Mesodermal cell (in vitro differentiated cells): ENCODE measurements around the gene PROSER2.

ENCODE experiments used
- H3K27ac ChIP-seq: 2 replicates; pipeline ENCODE4 v1.7.0; 2013; ENCODE audit warnings: mild to moderate bottlenecking, low read depth, low read length, moderate library complexity; ENCODE audit not compliant: severe bottlenecking
- H3K36me3 ChIP-seq: 2 replicates; pipeline ENCODE4 v1.7.1; 2013; ENCODE audit warnings: mild to moderate bottlenecking, low read length, moderate library complexity; ENCODE audit not compliant: control insufficient read depth, insufficient read depth
- H3K4me1 ChIP-seq: one replicate; pipeline ENCODE4 v1.7.1; 2013; ENCODE audit warnings: mild to moderate bottlenecking, low read length; ENCODE audit not compliant: insufficient read depth, control insufficient read depth, poor library complexity, severe bottlenecking
- H3K4me3 ChIP-seq: 2 replicates; pipeline ENCODE4 v1.7.0; 2013; ENCODE audit warnings: low read length, control low read depth, mild to moderate bottlenecking; ENCODE audit not compliant: insufficient read depth, poor library complexity, severe bottlenecking; ENCODE audit errors: extremely low read depth
- H3K9me3 ChIP-seq: 2 replicates; pipeline ENCODE4 v1.7.1; 2013; ENCODE audit warnings: mild to moderate bottlenecking, low read length, moderate library complexity; ENCODE audit not compliant: control insufficient read depth
- WGBS, 2 experiments: methylation state at CpG; one replicate each; pipeline ENCODE4 v1.1.5; 2013; ENCODE audit warnings: missing lambda C conversion rate in 2 of 2; ENCODE audit not compliant: insufficient coverage in 2 of 2; 5-methylcytosine and 5-hydroxymethylcytosine counted together

PROSER2 gene

DNA sequence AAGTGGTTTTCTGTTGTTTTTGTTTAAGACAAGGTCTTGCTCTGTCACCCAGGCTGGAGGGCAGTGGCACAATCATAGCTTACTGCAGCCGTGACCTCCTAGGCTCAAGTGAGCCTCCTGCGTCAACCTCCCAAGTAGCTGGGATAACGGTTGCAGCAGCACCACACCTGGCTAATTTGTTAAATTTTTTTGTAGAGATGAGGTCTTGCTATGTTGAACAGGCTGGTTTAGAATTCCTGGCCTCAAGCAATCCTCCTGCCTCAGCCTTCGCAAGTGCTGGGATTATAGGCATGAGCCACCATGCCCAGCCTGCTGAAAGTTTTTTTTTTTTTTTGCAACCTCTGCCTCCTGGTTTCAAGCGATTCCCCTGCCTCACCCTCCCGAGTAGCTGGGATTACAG lies 31.1 kb downstream of the PROSER2 start:
- peaks cover 26% of the 10 kb centered on the region for H3K36me3 ChIP-seq
- H3K27ac ChIP-seq: no peak overlapping the region
- no peak overlapping the region for H3K4me3 ChIP-seq
- WGBS, 2 experiments: 92 to 94% methylated on average over 5 to 6 of the region's 6 CpGs
- H3K9me3 ChIP-seq: no peaks in the 10 kb centered on the region
- H3K4me1 ChIP-seq: no peaks in the 10 kb centered on the region

DNA sequence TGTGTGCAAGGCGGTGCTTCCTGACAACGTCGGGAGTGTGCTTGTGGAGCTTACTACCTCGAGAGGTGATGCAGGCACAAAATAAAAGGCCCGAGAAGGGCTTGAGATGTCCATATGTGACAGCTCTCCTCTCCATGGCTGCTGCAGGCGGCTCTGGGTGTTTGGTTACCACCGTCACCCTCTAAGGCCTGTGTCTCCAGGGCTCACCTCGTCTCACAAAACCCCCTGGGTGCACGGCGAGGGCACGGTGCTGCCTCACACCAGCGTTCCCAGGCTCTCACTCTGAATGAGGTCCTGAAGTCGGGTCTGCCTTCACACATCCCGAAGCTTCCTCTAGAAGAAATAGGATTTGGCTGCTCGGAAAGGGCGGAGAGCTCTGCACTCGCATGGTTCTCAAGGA lies 32.9 kb downstream of the PROSER2 start:
- no peaks in the 10 kb centered on the region for H3K9me3 ChIP-seq
- H3K36me3 ChIP-seq: peaks cover 29% of the 10 kb centered on the region
- no peaks in the 10 kb centered on the region for H3K4me1 ChIP-seq
- no peak overlapping the region for H3K4me3 ChIP-seq
- WGBS, 2 experiments: 92 to 93% methylated on average over 16 to 17 of the region's 17 CpGs
- no peak overlapping the region for H3K27ac ChIP-seq

DNA sequence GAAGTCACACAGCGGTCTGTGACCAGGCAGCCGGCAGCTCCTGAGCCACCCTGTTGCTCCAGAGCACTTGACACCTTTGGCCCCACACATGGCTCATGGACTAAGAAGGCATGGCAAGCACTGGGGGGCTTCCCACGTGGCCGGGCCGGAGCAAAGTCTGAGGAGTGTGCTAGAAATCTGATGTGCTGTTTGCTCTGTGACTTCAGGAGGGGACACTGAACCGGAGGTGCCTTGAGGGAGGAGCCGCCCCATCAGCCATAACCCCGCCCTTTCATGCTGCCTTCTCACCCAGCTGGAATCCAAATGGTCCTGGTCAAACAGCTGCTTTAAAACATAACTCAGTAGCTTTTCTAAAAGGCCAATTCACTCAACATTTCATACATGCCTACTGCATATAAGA lies 33.5 kb downstream of the PROSER2 start:
- 88 to 92% methylated on average over 8 of the region's 8 CpGs for WGBS, 2 experiments

DNA sequence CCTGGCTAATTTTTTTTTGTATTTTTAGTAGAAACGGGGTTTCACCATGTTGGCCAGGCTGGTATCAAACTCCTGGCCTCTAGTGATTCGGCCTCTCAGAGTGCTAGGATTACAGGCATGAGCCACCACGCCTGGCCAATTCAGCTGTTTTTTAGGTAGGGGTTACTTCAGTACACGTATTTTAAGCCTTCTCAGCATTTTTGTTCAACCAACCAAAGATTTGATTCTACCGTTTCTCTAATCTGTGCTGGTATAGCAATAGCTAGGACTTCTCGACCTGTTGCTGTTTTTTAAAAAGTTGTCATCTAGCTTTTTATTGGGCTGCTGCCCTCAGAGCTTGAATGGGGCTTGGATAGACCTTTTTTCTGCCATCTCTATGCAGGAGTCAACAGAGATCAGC lies 34.9 kb downstream of the PROSER2 start:
- 92 to 93% methylated on average over 4 to 5 of the region's 6 CpGs for WGBS, 2 experiments
- no peak overlapping the region for H3K27ac ChIP-seq
- no peaks in the 10 kb centered on the region for H3K9me3 ChIP-seq
- H3K4me1 ChIP-seq: no peaks in the 10 kb centered on the region
- peaks cover 15% of the 10 kb centered on the region for H3K36me3 ChIP-seq
- no peak overlapping the region for H3K4me3 ChIP-seq

More for the DNA sequence above, 33.5 kb downstream of the PROSER2 start:
- Histone ChIP-seq H3K4me1 (no peaks in the 10 kb centered on the region), H3K36me3 (peaks cover 29% of the 10 kb centered on the region), H3K27ac (no peak overlapping the region), H3K4me3 (no peak overlapping the region), H3K9me3 (no peaks in the 10 kb centered on the region)

DNA sequence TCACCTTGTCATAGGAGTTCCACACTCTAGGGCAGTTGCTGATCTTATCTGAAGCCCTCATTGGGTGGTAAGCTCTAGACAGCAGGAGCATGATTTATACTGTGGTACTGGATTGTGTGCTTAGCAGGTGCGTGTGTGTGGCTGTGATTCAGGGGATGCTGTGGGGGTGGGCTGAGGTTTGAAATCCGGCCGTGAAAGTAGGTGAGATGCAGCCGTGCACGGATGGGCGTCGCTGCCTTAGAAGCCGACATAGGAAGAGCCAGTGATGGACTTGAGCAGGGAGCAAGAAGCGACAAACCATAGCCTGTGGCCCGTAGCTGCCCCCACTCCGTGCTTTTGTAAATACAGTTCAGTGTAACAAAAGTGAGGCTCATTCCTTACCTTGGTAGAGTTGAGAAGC lies 38.2 kb downstream of the PROSER2 start:
- Histone ChIP-seq H3K27ac (no peak overlapping the region), H3K4me3 (no peak overlapping the region), H3K36me3 (peaks cover 15% of the 10 kb centered on the region), H3K9me3 (no peaks in the 10 kb centered on the region), H3K4me1 (peaks cover 7% of the 10 kb centered on the region)
- 91 to 96% methylated on average over 9 to 11 of the region's 11 CpGs for WGBS, 2 experiments

DNA sequence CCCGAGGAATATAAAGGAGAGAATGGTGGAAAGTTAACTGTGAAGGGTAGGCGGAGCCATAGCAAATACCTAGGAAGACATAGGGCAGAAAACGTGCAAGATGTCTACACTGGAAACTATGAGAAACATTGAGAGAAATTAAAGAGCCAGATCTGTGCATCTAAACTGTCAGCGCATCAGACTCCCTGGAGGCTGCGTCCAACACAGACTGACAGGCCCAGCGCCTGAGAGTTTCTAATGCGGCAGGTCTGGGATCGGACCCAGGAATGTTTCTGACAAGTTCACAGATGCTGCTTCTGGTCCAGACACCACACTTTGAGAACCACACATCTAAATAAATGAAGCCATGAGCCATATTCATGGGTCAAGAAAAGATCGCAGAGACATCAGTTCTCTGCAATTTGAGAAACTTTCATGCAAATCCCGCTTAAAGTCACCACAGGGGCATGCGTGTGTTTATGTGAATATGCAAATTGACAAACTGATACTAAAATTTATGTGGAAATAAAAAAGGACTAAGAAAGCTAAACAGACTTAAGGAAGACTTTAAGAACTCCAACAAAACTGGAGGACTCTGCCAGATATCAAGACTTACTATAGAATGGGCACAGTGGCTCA lies 38.8 kb downstream of the PROSER2 start:
- H3K9me3 ChIP-seq: no peaks in the 10 kb centered on the region
- no peak overlapping the region for H3K4me3 ChIP-seq
- H3K27ac ChIP-seq: no peak overlapping the region
- 89 to 94% methylated on average over 8 to 10 of the region's 11 CpGs for WGBS, 2 experiments
- peaks cover 13% of the 10 kb centered on the region for H3K36me3 ChIP-seq
- peaks cover 7% of the 10 kb centered on the region for H3K4me1 ChIP-seq

DNA sequence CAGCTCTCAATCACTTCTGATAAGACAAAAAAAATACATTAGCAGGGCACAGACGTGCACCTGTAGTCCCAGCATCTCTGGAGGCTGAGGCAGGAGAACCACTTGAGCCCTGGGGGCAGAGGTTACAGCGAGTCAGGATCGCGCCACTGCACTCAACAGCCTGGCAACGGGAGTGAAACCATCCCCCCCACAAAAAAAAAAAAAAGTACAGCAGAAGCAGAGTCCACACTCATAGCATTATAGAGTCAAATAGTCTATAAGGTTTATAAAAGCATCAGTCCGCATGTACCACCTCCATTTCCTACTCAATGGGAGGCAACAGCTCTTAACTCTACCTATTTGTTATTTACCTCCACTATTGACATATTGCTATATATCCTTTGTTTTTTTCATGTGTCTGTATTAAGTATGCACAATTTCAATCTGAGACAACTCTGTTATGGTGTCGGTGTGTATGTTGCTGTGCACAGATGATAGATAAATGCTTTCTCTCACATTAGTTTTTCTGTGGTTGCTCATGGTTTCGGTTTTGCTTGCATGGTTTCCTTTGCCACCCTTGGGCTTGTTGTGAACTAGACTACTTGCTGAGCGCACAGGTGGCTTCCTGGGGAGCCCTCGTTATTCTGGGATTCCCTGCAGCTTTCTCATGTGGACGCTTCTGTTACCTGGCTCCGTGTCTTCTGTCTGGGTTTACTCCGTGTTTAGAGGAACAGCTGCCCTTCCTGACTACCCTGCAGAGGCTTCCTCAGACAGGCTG lies 40.4 kb downstream of the PROSER2 start:
- Histone ChIP-seq H3K36me3 (peaks cover 9% of the 10 kb centered on the region), H3K4me3 (no peak overlapping the region), H3K27ac (no peak overlapping the region), H3K4me1 (peaks cover 7% of the 10 kb centered on the region), H3K9me3 (no peaks in the 10 kb centered on the region)
- WGBS, 2 experiments: 85 to 93% methylated on average over 7 to 11 of the region's 13 CpGs

DNA sequence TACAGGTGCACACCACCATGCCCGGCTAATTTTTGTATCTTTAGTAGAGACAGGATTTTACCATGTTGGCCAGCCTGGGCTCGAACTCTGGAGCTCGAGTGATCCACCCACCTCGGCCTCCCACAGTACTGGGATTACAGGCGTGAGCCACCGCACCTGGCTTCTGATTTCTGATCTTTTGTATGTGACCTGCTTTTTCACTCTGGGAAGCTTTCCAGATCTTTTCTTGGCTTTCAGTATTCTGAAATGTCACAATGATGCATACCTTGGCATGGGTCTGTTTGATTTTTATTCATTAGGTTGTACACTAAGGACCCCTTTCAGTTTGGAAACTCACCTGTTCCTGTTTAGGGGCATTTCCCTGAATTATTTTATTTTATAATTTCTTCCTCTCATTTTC lies 41.6 kb downstream of the PROSER2 start:
- Histone ChIP-seq H3K36me3 (peaks cover 9% of the 10 kb centered on the region), H3K27ac (no peak overlapping the region), H3K4me1 (peaks cover 7% of the 10 kb centered on the region), H3K4me3 (no peak overlapping the region), H3K9me3 (no peaks in the 10 kb centered on the region)
- WGBS, 2 experiments: 75 to 83% methylated on average over 5 to 6 of the region's 6 CpGs

DNA sequence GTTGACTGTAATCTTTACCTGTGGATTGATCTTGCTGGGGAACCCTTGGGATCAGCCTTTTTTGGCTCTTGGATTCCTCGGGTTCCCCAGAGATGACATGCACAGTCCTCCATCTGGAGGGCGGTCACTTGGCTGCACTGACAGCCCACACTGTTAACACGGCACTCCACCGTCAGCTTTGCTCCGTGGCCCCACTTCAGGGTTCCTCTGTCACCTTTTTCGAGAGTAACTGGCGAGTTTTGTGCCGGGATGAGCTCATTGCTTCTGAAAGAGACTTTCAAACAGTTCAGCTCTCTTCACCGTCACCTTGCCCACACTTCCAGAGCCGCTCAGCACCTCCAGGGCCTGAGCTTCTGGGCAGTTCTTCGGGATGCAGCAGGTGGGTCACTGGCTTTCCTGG lies 42.4 kb downstream of the PROSER2 start:
- no peak overlapping the region for H3K4me3 ChIP-seq
- WGBS, 2 experiments: 86 to 89% methylated on average over 10 to 11 of the region's 11 CpGs
- H3K4me1 ChIP-seq: peaks cover 7% of the 10 kb centered on the region
- H3K27ac ChIP-seq: no peak overlapping the region
- H3K9me3 ChIP-seq: no peaks in the 10 kb centered on the region
- H3K36me3 ChIP-seq: peaks cover 11% of the 10 kb centered on the region

DNA sequence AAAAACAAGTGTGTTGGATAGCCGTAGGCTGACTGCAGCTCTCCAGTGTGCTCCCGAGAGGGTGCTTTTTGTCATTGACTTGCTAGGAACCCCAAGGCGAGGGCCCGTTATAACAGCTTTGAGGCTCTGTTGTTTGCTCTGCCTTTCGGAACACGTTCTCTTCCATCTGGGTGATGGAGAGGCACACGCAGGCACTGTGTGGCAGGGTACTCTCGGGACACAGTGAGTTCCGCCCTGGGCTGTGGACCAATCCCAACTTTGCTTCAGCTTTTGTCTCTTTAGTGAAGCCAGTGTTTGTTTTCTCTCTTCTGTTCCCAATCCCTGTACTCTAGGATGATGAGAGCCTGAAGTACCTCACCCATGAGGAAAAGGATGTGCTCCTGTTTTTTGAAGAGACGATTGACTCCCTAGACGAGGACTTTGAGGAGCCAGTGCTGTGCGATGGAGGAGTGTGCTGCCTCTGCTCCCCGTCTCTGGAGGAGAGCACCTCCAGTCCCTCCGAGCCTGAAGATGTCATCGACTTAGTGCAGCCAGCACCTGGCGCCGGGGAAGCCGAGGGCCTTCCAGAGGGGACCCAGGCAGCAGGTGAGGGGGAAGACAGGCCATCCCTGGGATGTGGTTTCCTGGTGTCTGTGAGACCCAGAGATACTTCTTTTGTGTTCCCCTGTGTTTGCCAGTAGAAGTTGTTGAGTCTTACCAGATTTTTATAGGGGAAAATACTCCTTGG lies 43.2 kb downstream of the PROSER2 start:
- peaks cover 7% of the 10 kb centered on the region for H3K4me1 ChIP-seq
- H3K4me3 ChIP-seq: no peak overlapping the region
- 92 to 94% methylated on average over 17 to 18 of the region's 18 CpGs for WGBS, 2 experiments
- H3K9me3 ChIP-seq: no peaks in the 10 kb centered on the region
- H3K27ac ChIP-seq: no peak overlapping the region
- H3K36me3 ChIP-seq: peaks cover 12% of the 10 kb centered on the region
